Endothelial cell (in vitro differentiated cells): ENCODE measurements around the gene MCM3. TPM values are rescaled to one million over a fixed set of nuclear protein-coding genes. Genes with fewer than 3 reads are reported as not detected.

Experiments
- DNase-seq: peaks from one replicate; pipeline ENCODE4 v3.0.0; 2021; ENCODE audit warnings: low spot score
- H3K27ac Mint-ChIP-seq: one replicate; pipeline ENCODE4 v1.8.0; 2021; ENCODE audit warnings: mixed read lengths, inconsistent platforms; ENCODE audit not compliant: unreplicated experiment
- H3K27me3 Mint-ChIP-seq: one replicate; pipeline ENCODE4 v1.8.0; 2021; ENCODE audit warnings: mild to moderate bottlenecking, moderate library complexity, mixed read lengths, inconsistent platforms; ENCODE audit not compliant: unreplicated experiment
- H3K36me3 Mint-ChIP-seq: one replicate; pipeline ENCODE4 v1.8.0; 2021; ENCODE audit warnings: mild to moderate bottlenecking, low read depth, mixed read lengths, inconsistent platforms; ENCODE audit not compliant: unreplicated experiment
- H3K4me1 Mint-ChIP-seq: one replicate; pipeline ENCODE4 v1.8.0; 2021; ENCODE audit warnings: mild to moderate bottlenecking, mixed read lengths, inconsistent platforms; ENCODE audit not compliant: unreplicated experiment
- H3K4me3 Mint-ChIP-seq: one replicate; pipeline ENCODE4 v1.8.0; 2021; ENCODE audit warnings: mild to moderate bottlenecking, mixed read lengths, inconsistent platforms; ENCODE audit not compliant: unreplicated experiment
- H3K9me3 Mint-ChIP-seq: one replicate; pipeline ENCODE4 v1.8.0; 2021; ENCODE audit warnings: mixed read lengths, inconsistent platforms; ENCODE audit not compliant: unreplicated experiment
- total RNA-seq: library from RNA; stranded (reverse); fragmentation: NEBNext Ultra II Directional; extraction: Animal tissue kit (Norgen Biotek cat#: 25700); gene quantifications from one replicate; pipeline ENCODE4 v1.2.1, GENCODE V29; 2021; ENCODE audit not compliant: unreplicated experiment
- TF ChIP-seq, protein P1 (sequence below): fragments of 200-600 bp; sonication (generic); IDR thresholded peaks from one replicate; pipeline ENCODE4 v1.5.0; 2021; ENCODE audit warnings: antibody characterized with exemption; ENCODE audit not compliant: unreplicated experiment

Gene MCM3
- total RNA-seq, 1 donor from 2014 or later = 50.0 TPM

DNA sequence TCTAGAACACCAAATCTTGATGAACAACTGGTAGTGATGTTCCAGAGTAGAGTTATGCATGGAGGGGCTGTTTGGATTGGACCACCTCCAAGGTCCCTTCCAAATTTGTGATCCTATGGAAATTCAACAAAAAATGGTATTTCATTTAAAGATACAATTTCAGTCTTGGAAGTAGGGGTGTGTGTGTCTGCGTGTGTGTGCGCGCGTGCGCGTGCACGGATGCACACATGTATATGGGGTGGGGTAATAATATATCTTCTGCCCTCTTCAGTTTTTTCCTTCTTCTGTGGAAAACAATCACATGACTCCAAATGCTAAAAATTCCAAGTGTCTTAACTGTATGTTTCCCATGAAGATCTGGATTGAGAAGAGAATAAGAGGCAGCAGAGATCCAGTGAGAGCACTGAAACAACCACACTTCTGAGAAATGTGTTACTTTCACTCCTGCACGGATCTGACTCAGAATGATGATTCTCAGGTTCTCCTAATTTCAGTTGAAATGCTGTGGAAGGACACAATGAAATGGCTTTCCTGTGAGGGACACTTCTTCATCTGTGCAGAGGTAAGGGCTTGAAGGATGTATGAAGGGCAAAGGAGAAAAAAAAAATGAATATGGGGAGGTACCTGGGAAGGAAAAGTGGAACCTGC is 29.7 kb downstream of the MCM3 start:
- TF ChIP-seq, protein P1, sequence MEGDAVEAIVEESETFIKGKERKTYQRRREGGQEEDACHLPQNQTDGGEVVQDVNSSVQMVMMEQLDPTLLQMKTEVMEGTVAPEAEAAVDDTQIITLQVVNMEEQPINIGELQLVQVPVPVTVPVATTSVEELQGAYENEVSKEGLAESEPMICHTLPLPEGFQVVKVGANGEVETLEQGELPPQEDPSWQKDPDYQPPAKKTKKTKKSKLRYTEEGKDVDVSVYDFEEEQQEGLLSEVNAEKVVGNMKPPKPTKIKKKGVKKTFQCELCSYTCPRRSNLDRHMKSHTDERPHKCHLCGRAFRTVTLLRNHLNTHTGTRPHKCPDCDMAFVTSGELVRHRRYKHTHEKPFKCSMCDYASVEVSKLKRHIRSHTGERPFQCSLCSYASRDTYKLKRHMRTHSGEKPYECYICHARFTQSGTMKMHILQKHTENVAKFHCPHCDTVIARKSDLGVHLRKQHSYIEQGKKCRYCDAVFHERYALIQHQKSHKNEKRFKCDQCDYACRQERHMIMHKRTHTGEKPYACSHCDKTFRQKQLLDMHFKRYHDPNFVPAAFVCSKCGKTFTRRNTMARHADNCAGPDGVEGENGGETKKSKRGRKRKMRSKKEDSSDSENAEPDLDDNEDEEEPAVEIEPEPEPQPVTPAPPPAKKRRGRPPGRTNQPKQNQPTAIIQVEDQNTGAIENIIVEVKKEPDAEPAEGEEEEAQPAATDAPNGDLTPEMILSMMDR = no peak
- H3K4me1 Mint-ChIP-seq = no peaks in the 10 kb centered on the region
- H3K4me3 Mint-ChIP-seq = no peak overlapping the region
- H3K9me3 Mint-ChIP-seq = no peaks in the 10 kb centered on the region
- H3K36me3 Mint-ChIP-seq = no peaks in the 10 kb centered on the region
- H3K27me3 Mint-ChIP-seq = no peaks in the 10 kb centered on the region
- H3K27ac Mint-ChIP-seq = no peak overlapping the region
- no peak for DNase-seq

DNA sequence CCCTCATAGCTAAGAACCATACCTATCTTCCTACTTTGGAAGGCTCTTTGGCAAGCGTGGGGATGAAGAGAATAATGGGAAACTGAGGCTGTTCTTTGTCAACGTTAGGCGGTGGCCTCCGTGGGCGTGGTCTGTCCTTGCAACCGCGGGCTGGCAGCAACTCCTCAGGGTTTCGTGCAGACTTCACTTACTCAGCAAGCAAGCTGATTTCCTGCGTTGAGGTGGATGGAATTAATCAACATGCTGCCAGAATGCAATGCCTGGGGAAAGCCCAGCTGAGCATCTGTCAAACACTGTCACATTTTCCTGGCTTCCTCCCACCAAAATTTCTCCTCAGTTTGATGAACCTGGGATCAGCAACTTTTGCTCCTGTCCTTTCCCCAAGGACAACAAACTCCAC is 31.0 kb downstream of the MCM3 start:
- no peak overlapping the region for H3K27ac Mint-ChIP-seq
- no peaks in the 10 kb centered on the region for H3K4me1 Mint-ChIP-seq
- H3K36me3 Mint-ChIP-seq = no peaks in the 10 kb centered on the region
- no peak overlapping the region for H3K4me3 Mint-ChIP-seq
- DNase-seq = no peak
- H3K9me3 Mint-ChIP-seq = no peaks in the 10 kb centered on the region
- TF ChIP-seq, protein P1 = no peak
- no peaks in the 10 kb centered on the region for H3K27me3 Mint-ChIP-seq

DNA sequence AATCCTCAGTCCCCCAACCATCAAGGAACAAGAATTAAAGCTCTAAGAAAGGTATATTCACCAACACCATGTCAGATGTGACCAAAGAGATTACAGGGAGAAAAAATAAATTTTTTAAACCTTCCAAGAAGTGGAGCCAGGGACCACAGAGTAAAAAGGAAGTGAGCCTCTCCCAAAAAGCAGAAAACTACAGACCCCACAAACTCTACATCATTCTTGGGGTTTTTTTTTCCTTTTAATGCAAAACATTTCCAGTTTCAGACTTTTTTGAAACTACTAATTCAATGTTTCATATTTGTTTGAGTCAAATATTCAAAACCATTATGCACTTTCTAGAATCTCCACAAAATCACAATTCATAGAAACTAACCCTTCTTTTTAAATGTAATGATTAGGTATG is 33.4 kb downstream of the MCM3 start:
- H3K4me1 Mint-ChIP-seq = no peaks in the 10 kb centered on the region
- no peaks in the 10 kb centered on the region for H3K9me3 Mint-ChIP-seq
- no peaks in the 10 kb centered on the region for H3K36me3 Mint-ChIP-seq
- no peak overlapping the region for H3K4me3 Mint-ChIP-seq
- H3K27me3 Mint-ChIP-seq = no peaks in the 10 kb centered on the region
- TF ChIP-seq, protein P1 = no peak
- DNase-seq = no peak
- no peak overlapping the region for H3K27ac Mint-ChIP-seq

DNA sequence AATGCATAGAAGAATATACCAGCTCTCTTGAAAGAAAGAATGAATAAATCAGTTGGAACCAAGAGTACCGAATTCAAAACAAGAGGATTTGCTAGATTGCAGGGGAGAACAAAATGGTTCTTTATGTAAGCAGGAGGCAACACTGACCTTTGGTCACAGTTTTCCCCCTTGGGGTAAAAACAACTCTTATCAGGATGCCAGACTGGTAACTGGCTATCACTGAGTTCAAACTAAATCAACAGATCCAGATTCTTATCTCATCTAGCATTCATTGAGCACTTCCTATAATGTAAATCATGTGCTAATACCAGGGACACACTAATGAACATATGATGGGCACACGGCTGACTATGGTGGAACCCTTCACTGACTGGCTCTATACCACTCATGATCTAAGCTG is 35.5 kb downstream of the MCM3 start:
- Mint-ChIP-seq H3K4me3 (no peak overlapping the region), H3K36me3 (no peaks in the 10 kb centered on the region), H3K9me3 (no peaks in the 10 kb centered on the region), H3K4me1 (peaks cover 3% of the 10 kb centered on the region), H3K27me3 (peaks cover 2% of the 10 kb centered on the region), H3K27ac (no peak overlapping the region)
- TF ChIP-seq, protein P1 = no peak
- no peak for DNase-seq

DNA sequence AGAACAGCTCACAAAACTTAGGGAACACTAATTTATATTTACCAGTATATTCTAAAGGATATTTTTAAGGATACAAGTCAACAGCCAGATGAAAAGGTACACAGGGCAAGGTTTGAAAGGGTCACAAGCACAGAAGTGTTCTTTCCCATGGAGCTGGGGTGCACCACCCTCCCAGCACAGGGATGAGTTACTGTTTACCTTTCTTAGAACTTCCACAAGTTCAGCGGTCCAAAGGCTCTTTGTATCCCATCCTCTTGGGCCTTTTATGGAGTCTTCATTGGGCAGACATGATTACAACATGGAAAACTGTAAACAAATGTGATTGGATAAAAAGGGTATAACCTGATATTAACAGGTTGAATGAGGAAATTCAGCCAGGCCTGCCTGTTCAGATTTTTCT is 39.1 kb downstream of the MCM3 start:
- Mint-ChIP-seq H3K9me3 (no peaks in the 10 kb centered on the region), H3K27ac (no peak overlapping the region), H3K4me1 (peaks cover 3% of the 10 kb centered on the region), H3K36me3 (no peaks in the 10 kb centered on the region), H3K4me3 (no peak overlapping the region), H3K27me3 (peaks cover 2% of the 10 kb centered on the region)
- no peak for DNase-seq
- TF ChIP-seq, protein P1 = no peak
